Erythroblast (primary cell): ENCODE measurements around the gene LEFTY2.

Source experiments
- DNase-seq, 2 experiments: peaks; one replicate each; lab custom pipeline; 2025; lab: John Stamatoyannopoulos, UW
- GATA1 ChIP-seq: IDR thresholded peaks from 2 replicates; pipeline ENCODE4 v1.6.1; 2011; ENCODE audit warnings: low read depth, mild to moderate bottlenecking, control low read depth, low read length, moderate library complexity
- POLR2A ChIP-seq: IDR thresholded peaks from 2 replicates; pipeline ENCODE4 v1.6.1; 2011; ENCODE audit warnings: mild to moderate bottlenecking, low read length

Gene LEFTY2

DNA sequence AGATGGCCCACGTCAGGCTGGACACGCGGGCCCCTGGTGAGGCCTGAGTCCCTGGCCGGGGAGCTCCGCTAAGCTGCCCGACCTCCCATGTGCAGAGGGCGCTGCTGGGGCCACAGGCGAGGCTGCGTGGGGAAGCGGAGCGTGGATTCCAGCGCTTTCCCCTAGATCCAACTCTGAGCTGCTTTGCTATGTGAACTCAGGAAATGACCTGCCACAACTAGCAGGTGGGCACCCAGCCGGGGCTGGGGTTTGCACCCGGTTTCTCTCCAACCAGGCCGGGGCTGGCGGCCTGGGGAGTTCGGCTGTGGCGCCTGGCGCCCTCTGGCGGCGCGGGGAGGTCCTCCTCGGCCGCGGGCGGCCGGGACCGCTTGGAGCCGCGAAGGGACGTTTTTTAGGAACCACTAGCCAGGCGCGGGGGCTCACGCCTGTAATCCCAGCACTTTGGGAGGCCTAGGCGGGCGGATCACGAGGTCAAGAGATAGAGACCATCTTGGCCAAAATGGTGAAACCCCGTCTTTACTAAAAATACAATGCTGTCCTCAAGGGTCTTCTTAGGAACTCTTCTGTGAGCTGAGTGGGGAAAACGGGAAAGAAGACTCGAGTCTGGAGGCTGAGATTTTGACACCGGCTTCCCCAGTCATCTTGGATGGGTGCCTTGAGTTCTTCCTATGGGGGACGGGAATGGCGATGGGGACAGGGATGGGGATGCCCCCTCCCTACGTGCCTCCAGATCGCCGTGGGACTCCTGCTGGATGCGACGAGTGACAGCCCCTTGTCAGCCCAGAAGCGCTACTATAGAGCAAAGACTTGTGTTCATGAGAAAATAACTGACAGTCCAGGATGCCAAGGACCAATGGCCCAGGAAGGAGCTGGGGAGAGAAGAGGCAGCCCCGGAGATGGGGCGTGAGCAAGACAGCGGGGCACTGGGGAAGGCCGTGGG lies 29.6 kb downstream of the LEFTY2 start:
- DNase-seq: peak; percentile 70 to 85

DNA sequence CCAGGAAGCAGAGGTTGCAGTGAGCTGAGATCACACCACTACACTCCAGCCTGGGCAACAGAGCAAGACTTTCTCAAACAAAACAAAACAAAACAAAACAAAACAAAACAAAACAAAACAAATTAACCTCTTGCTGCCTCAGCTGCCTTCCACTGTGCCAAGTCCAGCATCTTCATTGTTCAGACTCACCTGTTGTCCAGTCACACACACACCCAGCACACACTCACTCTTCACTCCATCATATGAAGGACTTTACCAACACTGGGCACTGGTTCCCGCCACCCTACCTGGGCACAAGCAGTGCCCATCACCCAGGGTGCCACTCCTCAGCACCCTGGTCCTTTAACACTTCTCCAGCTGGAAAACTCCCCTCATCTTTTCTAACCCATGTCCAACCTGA lies 31.5 kb downstream of the LEFTY2 start:
- TF ChIP-seq GATA1 (no peak), POLR2A (no peak)

More for the DNA sequence above, 29.6 kb downstream of the LEFTY2 start:
- TF ChIP-seq GATA1: no peak
- TF ChIP-seq POLR2A: no peak

DNA sequence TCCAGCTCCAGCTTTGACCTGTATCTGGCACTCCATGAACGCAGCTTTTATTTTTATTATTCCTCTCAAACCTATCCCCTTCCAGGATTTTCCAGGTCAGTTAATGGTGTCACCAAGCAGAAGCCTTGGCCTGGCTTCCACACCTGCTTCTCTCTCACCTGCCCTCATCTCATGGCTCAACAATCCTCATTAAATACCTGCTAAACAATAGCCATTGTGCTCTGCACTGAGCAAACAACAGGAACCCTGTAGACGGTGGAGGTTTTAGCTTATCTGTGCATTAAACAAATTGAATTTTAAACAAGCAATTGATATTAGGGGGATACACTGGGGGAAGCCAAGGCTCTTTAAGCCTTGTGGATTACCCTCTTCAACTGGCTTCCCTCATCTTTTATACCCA lies 32.2 kb downstream of the LEFTY2 start:
- DNase-seq: no peak
- TF ChIP-seq GATA1: no peak
- TF ChIP-seq POLR2A: no peak

More for the DNA sequence above, 31.5 kb downstream of the LEFTY2 start:
- DNase-seq: no peak

DNA sequence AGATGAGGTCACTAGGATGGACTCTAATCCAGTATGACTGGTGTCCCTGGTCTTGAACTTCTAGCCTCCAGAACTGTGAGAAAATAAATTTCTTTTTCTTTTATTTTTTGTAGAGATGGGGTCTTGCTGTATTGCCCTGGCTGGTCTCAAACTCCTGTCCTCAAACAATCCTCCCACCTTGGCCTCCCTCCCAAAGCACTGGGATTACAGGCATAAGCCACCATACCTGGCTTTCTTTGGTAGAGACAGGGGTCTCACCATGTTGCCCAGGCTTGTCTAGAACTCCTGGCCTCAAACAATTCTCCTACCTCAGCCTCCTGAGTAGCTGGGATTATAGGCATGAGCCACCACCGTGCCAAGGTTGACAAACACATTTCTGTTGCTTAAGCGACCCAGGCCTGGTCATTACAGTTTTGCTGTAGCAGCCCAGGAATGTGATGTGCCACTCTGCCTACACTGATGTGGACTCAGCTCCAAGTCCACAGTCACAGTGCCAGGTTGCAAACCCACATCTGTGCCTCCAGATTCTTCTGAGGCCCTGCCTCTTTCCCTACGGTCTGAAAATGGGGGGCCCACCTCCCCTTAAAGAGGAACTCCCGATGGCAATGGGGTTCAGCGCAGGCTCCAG lies 32.9 kb downstream of the LEFTY2 start:
- DNase-seq: no peak
- TF ChIP-seq POLR2A (no peak), GATA1 (no peak)

DNA sequence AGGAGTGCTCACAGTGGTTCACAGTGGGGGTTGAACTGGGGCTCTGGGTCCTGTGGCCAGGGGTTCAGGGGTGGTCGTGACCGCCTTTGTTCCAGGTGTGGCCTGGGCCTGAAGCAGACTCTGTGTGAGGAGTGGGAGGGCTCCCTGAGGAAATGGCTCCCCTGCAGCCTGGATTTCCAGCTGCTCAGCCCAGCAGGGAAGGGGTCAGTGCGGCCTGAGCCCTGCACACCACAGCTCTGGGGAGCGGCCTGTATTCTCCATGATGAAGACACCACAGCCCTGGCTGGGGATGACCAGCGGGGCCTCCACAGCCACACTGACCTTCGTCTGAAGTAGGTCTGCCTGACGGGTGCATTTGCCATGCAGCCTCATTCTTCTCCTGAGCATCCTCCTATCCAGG lies 33.7 kb downstream of the LEFTY2 start:
- no peak for DNase-seq
- no peak for TF ChIP-seq GATA1
- TF ChIP-seq POLR2A: no peak

DNA sequence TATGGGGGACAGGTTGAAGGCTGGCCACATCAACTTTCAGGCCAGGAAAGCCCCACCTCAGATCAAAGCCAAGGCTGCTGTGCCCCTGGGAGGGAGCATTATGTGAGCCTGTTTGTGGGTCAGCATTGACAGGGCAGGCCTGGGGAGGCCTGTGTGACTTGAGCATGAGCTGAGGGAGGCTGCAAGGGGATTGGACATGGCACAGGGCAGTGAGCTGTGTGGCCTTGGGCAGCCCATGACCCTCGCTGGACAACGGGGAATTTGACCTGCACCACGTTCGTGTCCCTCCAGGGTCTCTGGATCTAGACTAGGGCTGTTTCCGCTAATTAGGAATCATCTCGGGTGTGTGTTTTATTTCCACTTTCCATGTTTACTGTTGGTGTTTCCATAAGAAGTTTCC lies 34.6 kb downstream of the LEFTY2 start:
- no peak for DNase-seq
- no peak for TF ChIP-seq POLR2A
- no peak for TF ChIP-seq GATA1

DNA sequence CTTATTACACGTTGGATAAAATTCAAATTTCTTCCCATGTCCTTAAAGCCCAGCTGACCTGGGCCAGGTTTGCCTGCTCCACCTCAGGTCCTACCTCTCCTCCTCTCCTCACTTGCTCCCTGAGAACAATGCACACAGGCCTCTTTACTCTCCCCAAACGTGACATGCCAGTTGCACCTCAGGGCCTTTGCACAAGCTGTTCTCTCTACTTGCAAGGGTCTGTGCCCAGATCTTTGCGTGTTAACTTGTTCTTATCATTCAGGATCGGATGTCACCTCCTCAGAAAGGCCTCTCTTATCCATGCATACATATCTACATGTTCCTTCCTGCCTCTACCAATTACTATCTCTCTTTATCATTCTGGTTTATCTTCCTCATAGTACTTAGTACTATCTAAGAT lies 37.4 kb downstream of the LEFTY2 start:
- TF ChIP-seq POLR2A: no peak
- TF ChIP-seq GATA1: no peak
- DNase-seq: no peak

DNA sequence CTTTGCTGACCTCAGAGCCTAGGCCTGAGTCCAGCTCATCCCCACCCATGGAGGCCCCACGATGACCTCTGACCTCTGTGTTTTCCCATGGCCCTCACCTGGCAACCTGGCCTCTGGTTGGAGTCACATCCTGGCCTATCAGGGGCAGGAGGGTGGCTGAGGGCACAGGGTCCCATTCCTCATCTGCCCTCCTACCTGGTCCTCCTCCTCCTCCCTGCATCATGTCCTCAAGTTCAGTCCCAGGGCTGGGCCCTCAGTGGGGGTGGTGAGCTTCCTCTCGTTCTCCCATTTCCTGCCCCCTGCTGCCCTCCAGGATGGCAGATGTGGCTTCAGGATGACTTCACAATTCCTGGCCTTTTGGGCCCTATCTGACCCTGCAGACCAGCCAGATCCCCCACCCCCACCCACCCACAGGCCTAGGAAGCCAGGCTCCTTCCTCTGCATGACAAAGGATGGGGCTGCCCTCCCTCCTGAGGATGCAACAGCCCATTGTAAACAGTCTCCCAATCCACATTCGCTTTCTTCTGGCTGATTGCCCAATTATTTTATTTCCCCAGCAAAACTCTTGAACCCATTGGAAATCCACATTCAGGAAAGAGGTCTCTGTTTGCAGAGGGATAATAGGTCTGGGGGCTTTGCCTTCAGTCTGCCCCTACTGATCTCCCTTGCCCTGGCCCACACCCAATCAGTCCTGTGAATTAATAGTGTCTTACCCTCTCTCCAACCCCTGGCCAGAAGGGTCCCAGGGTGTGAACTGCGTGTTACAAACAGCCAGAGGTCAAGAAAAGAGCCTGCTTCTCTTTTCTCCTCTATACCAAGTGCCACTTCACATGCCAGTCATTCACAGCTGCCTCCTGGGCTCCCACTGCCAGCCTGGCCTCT lies 41.7 kb downstream of the LEFTY2 start:
- DNase-seq: no peak
- TF ChIP-seq GATA1 (no peak), POLR2A (no peak)

DNA sequence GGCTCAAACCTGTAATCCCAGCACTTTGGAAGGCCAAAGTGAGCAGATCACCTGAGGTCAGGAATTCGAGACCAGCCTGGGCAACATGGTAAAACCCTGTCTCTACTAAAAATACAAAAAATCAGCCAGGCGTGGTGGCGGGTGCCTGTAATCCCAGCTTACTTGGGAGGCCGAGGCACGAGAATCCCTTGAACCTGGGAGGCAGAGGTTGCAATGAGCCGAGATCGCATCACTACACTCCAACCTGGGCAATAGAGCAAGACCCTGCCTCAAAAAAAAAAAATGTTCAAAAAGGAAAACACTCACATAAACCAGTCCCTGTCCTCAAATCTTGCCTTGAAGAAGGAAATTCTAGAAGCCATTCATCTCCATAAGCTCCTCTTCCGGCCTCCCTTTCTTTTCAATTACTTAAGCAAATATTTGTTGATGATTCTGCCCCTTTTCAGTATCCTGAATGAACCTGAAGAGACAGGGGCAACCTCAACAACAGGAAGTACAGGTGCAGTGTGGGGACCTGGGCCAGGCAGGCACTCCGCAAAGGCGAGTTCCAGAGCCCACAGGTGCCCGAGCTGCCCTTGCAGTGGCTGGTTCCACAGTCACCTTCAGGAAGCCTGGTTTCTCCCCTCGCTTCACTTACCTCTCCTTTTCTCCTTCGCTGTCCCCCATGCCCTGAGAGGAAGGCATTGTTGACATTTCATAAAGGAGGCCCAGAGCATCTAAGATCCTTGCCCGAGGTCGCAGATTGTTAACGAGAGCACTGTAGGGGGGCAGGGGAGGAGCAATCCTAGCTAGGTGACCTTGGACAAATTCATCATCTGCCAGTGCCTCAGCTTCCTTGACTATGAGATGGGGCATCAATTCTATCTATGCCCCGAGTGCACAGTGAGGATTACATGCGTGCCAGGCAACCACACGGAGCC lies 43.2 kb downstream of the LEFTY2 start:
- no peak for DNase-seq
- TF ChIP-seq GATA1 (no peak), POLR2A (no peak)

DNA sequence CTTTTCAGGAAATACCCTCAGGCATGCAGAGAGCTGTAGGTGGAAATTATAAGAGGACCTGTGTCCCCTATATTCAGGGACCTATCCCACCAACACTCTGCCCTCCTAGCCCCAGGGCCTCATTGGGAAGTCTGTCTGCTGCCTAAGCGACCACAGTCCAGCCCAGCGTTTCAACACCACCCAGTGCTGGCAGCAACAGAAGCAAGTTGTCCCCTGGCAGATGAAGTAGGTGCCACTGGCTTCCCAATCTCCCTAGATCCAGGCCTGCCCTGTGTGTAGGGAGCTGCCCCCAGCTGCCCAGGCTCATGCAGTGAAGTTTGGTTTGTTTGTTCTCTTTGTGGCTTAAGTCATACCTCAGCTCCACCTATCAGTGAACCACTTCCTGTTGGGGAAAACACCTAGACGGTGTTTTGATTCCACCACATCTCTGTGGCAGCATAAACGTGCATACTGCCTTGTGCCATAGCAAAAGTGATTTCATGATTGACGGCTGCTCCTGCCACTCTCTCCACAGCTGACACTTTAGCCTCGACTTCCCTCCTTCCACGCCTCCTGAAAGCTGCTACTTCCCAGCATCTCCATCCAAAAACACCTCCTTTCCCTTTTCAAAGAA lies 44.0 kb downstream of the LEFTY2 start:
- DNase-seq: no peak
- no peak for TF ChIP-seq GATA1
- TF ChIP-seq POLR2A: no peak

DNA sequence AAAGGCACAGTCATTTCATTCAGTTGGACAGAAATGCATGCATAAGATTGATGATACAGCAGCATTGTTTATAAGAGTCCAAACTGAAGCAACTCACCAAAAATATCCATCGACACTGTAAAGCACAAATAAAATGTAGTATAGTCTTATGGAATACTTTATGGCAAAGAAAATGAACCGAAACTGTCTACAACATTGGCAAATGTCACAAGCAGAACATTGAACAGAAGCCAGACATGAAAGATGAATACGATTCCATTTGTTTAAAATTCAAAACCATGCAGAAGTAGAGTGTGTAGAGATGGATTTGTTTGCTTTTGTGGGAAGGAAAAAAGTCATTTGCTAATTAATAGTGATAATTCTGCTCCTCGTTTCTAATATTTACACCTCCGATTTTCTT lies 44.5 kb downstream of the LEFTY2 start:
- no peak for TF ChIP-seq GATA1
- no peak for TF ChIP-seq POLR2A
- DNase-seq: no peak

DNA sequence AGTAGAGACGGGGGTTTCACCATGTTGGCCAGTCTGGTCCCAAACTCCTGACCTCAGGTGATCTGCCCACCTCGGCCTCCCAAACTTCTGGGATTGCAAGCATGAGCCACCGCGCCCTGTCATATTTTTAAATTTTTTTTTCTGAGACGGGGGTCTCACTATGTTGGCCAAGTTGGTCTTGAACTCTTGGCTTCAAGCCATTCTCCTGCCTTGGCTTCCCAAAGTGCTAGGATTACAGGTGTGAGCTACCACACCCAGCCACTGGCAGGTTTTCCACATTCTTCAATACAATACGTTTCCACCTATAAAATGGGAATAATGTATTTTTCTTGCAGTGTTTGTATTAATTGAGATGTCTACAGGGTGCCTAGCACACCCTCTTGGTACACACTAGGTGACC lies 48.7 kb downstream of the LEFTY2 start:
- TF ChIP-seq POLR2A (no peak), GATA1 (no peak)
- no peak for DNase-seq
